HUES48 (cell line): Measurements from ENCODE around the gene ANXA1.

ENCODE experiments used
- H3K27ac ChIP-seq: one replicate; pipeline ENCODE4 v1.7.0; 2013; ENCODE audit warnings: low read depth, low read length, inconsistent platforms
- H3K27me3 ChIP-seq: 2 replicates; pipeline ENCODE4 v1.6.1; 2013; ENCODE audit warnings: mild to moderate bottlenecking, low read length; ENCODE audit not compliant: control insufficient read depth, insufficient read depth
- H3K36me3 ChIP-seq: 2 replicates; pipeline ENCODE4 v1.6.1; 2013; ENCODE audit warnings: low read length; ENCODE audit not compliant: control insufficient read depth, insufficient read depth
- H3K4me1 ChIP-seq: 2 replicates; pipeline ENCODE4 v1.6.1; 2013; ENCODE audit warnings: mild to moderate bottlenecking, low read length; ENCODE audit not compliant: control insufficient read depth, insufficient read depth
- H3K4me3 ChIP-seq: 2 replicates; pipeline ENCODE4 v1.5.1; 2013; ENCODE audit warnings: mild to moderate bottlenecking, low read depth, low read length
- H3K9ac ChIP-seq: 2 replicates; pipeline ENCODE4 v1.6.1; 2013; ENCODE audit warnings: mild to moderate bottlenecking, low read depth, low read length, moderate library complexity
- H3K9me3 ChIP-seq: 2 replicates; pipeline ENCODE4 v1.6.1; 2013; ENCODE audit warnings: low read length; ENCODE audit not compliant: control insufficient read depth, insufficient read depth

Gene ANXA1

DNA sequence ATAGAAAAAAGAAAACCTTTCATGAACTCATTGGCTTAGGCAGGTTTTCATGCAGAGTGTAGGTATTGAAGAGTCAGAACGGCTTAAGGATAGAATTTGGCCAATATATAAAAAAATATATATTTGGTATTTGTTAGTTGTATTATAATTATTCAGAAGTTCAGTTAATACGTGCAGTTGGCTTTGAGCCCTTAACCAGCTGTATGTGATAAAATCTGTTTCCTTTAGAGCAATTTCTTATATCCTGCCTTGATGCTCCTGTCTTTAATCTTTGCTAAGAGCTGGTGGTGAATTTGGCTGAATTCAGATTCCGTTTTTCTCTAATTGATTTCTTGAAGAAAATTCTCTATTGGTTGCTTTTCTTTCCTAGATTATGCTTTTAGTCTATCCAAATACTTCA lies 3.7 kb downstream of the ANXA1 start:
- 0 out of 2 replicates have a peak, but pooled peaks cover under 1% of the 10 kb centered on the region for H3K36me3 ChIP-seq
- no peak overlapping the region for H3K9ac ChIP-seq
- no peak overlapping the region for H3K4me3 ChIP-seq

DNA sequence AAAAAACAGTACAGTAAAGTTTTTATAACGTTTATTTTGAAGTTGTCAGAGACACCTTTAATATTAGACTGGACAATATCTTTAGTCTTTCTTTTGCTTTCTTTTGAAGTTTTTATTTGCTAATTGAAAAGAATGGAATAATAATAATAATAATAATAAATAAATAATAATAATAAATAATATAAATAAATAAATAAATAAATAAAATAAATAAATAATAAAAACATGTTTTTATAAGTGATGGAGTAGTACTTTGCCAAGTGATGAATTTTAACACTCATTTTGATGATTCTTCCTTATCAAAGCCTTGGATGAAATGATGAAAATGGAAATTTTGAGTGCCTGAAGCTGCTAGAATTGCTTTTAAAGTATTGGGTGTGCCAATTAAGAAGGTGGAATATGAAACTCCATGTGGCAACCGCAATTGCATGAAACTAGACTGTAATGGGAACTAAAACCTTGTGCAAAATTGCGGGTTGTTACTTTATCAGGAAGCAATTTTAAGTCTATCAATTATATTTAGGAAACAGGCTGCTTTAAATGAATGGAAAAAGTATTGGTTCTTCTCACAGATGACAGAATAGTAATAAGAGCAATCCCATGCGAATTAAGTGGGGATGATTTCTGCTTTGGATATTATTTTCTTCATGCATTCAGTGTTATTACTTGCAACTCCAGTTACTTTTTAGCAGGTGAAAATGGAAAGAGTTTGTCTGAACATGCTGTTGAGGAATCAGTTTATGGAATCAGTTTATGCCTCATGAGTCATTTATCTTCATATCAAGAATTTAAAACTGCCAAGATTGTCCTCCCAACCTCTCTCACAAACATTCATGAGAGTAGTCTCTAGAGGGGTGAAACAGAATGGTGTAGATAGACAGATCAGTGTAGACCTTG lies 4.6 kb downstream of the ANXA1 start:
- Histone ChIP-seq H3K27me3 (no peaks in the 10 kb centered on the region), H3K4me1 (peaks cover 48% of the 10 kb centered on the region), H3K27ac (no peak overlapping the region), H3K4me3 (no peak overlapping the region), H3K9me3 (no peaks in the 10 kb centered on the region), H3K9ac (no peak overlapping the region), H3K36me3 (0 out of 2 replicates have a peak, but pooled peaks cover 3% of the 10 kb centered on the region)

More for the DNA sequence above, 3.7 kb downstream of the ANXA1 start:
- peaks cover 50% of the 10 kb centered on the region for H3K4me1 ChIP-seq
- H3K27ac ChIP-seq, result no peak overlapping the region
- H3K9me3 ChIP-seq, result no peaks in the 10 kb centered on the region
- no peaks in the 10 kb centered on the region for H3K27me3 ChIP-seq

DNA sequence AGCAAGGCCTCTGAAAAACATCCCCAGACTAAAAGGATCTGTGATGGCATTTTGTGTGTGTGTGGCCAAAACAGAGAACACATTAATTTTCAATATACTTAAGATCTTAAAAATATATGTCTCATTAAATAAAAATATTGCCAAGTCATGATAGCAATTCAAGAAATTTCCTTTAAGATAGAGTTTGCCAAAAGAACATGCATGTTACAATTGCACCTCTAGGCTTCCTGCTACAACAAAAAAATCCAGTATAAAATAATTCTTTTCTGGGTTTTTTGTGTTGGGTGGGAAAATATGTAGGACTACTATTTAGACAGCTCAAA lies 5.2 kb downstream of the ANXA1 start:
- H3K36me3 ChIP-seq, result 0 out of 2 replicates have a peak, but pooled peaks cover 3% of the 10 kb centered on the region
- H3K27me3 ChIP-seq, result no peaks in the 10 kb centered on the region
- H3K9ac ChIP-seq, result no peak overlapping the region
- peaks cover 42% of the 10 kb centered on the region for H3K4me1 ChIP-seq
- H3K4me3 ChIP-seq, result no peak overlapping the region
- no peak overlapping the region for H3K27ac ChIP-seq
- no peaks in the 10 kb centered on the region for H3K9me3 ChIP-seq

DNA sequence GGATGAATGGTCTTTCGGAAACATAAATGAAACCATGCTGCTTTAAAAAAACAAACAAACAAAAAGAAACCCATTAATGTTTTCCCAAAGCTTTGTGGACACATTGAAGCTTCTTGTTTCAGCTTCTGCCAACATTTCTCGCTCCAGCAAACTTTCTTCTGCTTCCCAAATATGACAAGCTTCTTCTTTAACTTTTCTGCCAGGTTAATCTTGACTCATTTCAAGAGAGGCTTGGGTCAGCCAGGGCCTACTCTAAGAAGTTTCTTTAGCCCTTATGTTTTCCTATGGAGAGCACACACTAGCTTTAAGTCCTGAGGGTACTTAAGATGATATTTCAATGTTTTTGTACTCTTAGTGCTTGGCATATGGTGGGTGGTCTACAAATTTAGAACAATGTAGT lies 6.1 kb downstream of the ANXA1 start:
- Histone ChIP-seq H3K9me3 (no peaks in the 10 kb centered on the region), H3K4me3 (no peak overlapping the region), H3K27ac (no peak overlapping the region), H3K27me3 (no peaks in the 10 kb centered on the region), H3K36me3 (0 out of 2 replicates have a peak, but pooled peaks cover 3% of the 10 kb centered on the region), H3K4me1 (peaks cover 33% of the 10 kb centered on the region), H3K9ac (no peak overlapping the region)

DNA sequence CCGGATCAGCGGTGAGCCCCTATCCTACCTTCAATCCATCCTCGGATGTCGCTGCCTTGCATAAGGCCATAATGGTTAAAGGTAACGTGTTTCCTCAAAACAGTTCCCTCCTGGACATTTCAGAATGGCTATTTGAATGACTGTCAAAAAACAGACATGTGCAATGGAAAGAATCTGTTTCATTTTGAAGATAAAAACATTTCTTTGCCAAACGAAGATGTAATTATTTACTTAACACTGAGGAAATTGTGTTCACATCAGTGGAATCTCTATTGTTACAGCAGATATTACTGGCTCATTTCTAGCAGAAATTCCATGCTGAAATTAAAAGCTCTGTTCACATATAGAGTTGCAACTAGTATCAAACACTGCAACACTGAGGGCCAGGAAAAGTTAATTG lies 7.1 kb downstream of the ANXA1 start:
- H3K9ac ChIP-seq, result no peak overlapping the region

DNA sequence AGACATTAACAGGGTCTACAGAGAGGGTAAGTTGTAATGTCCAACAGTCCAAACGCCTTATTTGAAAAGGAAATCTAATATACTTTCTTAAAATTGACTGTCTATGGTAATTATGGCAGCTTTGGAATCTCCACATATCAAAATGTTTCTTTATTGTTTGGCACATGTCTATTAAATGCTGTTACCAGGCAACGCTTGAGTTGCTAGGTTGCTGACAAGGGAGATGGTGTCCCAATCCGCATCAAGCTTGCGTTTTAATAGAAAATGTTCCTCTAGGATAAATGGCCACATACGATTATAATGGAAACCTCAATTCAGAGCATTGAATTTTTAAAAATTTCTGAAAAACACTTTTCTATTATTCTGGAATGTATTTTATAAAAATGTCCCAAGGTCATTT lies 9.2 kb downstream of the ANXA1 start:
- H3K4me3 ChIP-seq, result no peak overlapping the region
- H3K27me3 ChIP-seq, result no peaks in the 10 kb centered on the region
- no peak overlapping the region for H3K9ac ChIP-seq
- no peak overlapping the region for H3K27ac ChIP-seq
- peaks cover 26% of the 10 kb centered on the region for H3K4me1 ChIP-seq
- no peaks in the 10 kb centered on the region for H3K9me3 ChIP-seq
- H3K36me3 ChIP-seq, result 0 out of 2 replicates have a peak, but pooled peaks cover 3% of the 10 kb centered on the region

More for the DNA sequence above, 7.1 kb downstream of the ANXA1 start:
- H3K36me3 ChIP-seq, result 0 out of 2 replicates have a peak, but pooled peaks cover 3% of the 10 kb centered on the region
- H3K27ac ChIP-seq, result no peak overlapping the region
- no peak overlapping the region for H3K4me3 ChIP-seq
- no peaks in the 10 kb centered on the region for H3K27me3 ChIP-seq
- peaks cover 31% of the 10 kb centered on the region for H3K4me1 ChIP-seq
- H3K9me3 ChIP-seq, result no peaks in the 10 kb centered on the region

DNA sequence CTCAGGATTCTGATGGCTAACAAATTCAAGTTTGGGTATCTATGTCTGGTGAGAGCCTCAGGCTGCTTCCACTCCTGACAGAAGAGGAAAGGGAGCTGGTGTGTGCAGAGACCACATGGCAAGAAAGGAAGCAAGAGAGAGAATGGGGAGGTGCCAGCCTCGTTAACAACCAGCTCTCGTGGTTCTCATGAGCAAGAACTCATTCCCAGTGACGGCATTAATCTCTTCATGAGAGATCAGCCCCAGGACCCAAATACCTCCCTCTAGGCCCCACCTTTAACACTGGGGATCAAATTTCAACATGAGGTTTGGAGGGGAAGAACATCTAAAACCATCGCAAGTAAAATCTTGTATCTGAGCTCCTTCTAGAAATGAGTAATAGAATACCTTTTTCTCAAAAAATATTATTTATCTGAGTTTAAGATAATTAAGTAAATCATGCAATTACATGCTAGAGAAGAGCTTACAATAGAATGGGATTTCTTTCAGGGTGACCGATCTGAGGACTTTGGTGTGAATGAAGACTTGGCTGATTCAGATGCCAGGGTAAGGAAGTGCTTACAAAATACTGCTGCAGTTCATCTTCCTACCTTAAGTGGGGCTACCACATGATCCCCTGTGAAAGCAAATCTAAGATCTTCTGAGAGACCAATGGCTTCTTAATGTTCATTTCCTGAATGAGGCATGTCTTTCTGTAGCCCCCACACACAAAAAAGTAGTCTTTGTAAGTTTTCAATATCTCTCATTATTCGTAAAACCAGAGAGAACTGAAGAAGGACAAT lies 11.5 kb downstream of the ANXA1 start:
- Histone ChIP-seq H3K4me3 (no peak overlapping the region), H3K27me3 (no peaks in the 10 kb centered on the region), H3K9ac (no peak overlapping the region), H3K27ac (no peak overlapping the region), H3K36me3 (0 out of 2 replicates have a peak, but pooled peaks cover 3% of the 10 kb centered on the region), H3K4me1 (peaks cover 21% of the 10 kb centered on the region), H3K9me3 (no peaks in the 10 kb centered on the region)

DNA sequence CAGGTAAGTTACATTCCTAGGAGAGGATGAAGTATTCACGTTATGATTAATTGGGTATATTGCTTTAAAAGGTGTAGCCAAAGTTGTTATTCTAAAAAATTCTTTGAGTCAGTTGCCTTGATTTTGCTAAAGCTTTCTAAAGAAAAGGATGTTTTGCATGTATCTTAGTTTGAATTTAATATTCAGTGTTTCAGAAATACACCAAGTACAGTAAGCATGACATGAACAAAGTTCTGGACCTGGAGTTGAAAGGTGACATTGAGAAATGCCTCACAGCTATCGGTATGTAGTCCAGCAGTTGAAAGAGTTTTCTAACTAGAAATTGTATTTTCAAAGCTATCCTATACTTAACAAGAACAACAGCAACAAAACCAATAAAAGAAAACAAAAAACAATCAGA lies 14.2 kb downstream of the ANXA1 start:
- Histone ChIP-seq H3K36me3 (no peaks in the 10 kb centered on the region), H3K9me3 (no peaks in the 10 kb centered on the region), H3K27me3 (no peaks in the 10 kb centered on the region)

DNA sequence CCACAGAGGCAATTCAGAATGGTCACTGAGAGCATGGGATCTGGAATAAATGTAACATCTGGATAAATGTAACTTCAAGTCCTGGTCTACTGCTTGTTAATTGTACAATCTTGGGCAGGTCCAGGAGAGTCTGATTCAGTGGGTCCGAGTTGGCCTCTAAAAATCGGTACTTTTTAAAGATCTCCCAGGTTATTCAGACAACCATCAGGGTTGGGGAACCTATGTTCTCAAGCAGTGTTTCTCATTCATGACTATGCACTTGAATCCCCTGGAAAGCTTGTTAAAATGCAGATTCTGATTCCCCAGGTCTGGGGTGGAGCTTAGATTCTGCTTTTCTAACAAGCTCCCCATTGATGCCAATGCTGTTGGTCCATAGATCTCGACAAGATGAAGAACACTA lies 14.8 kb downstream of the ANXA1 start:
- Histone ChIP-seq H3K36me3 (no peaks in the 10 kb centered on the region), H3K9ac (no peak overlapping the region), H3K4me3 (no peak overlapping the region), H3K27ac (no peak overlapping the region), H3K9me3 (no peaks in the 10 kb centered on the region), H3K4me1 (0 out of 2 replicates have a peak, but pooled peaks cover 8% of the 10 kb centered on the region), H3K27me3 (no peaks in the 10 kb centered on the region)

More for the DNA sequence above, 14.2 kb downstream of the ANXA1 start:
- Histone ChIP-seq H3K27ac (no peak overlapping the region), H3K4me1 (0 out of 2 replicates have a peak, but pooled peaks cover 8% of the 10 kb centered on the region), H3K9ac (no peak overlapping the region), H3K4me3 (no peak overlapping the region)

DNA sequence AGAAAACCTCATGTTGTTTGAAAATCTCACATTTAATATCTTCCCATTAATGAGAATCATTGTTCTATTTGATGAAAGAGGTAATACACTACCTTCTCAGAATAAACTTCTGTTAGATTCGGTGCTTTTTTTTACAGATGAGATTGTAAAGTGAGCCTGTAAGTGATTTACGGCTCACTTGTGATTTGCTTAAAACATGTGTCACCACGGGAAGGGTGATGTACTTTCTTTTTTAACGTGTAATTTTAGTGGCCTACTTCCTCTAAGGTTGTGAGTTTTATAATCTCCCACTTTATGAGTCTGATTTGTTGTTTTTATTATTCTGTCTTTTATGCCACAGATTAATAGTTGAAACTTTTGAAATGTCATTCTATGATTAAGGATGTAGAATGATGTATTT lies 15.9 kb downstream of the ANXA1 start:
- Histone ChIP-seq H3K9ac (no peak overlapping the region), H3K4me1 (0 out of 2 replicates have a peak, but pooled peaks cover 8% of the 10 kb centered on the region), H3K9me3 (no peaks in the 10 kb centered on the region), H3K4me3 (no peak overlapping the region), H3K36me3 (no peaks in the 10 kb centered on the region), H3K27ac (no peak overlapping the region), H3K27me3 (no peaks in the 10 kb centered on the region)
